GM21526 (cell line): ENCODE results near the gene LMNTD2.
A peak's percentile ranks its signal among the peaks of the same experiment; 100 is the strongest.

Experiments used
- ATAC-seq: cut with Tn5 transposase; IDR thresholded peaks from one replicate; pipeline ENCODE4 v1.9.1; 2021; ENCODE audit warnings: moderate library complexity; ENCODE audit not compliant: unreplicated experiment, low FRiP score

Gene LMNTD2

GRCh38 chr11:554428-555226, 5.9 kb downstream of the LMNTD2 start:
- ATAC-seq, result no peak

DNA sequence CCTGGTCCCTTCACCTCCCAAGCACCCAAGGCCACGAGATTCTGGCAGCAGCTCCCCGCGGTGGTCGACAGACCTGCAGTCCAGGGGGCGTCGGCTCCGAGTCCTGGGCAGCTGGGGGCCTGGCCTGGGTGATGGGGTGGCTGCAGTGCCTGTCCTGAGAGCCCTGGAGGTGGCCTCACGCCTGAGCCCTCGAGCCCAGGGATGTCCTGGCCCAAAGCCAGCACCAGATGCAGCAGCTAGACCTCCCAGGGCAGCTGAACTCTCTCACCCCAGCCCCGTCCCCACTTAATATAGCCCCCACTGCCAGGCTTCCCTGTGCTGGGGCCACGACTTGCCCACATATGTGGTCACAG, 6.6 kb downstream of the LMNTD2 start:
- no peak for ATAC-seq

- no peak for ATAC-seq
Measured at GRCh38 chr11:553083-553987, 7.2 kb downstream of the LMNTD2 start.

- no peak for ATAC-seq
Measured at GRCh38 chr11:551596-551995, 8.9 kb downstream of the LMNTD2 start.

GRCh38 chr11:551131-551530, 9.4 kb downstream of the LMNTD2 start:
- ATAC-seq, result no peak

DNA sequence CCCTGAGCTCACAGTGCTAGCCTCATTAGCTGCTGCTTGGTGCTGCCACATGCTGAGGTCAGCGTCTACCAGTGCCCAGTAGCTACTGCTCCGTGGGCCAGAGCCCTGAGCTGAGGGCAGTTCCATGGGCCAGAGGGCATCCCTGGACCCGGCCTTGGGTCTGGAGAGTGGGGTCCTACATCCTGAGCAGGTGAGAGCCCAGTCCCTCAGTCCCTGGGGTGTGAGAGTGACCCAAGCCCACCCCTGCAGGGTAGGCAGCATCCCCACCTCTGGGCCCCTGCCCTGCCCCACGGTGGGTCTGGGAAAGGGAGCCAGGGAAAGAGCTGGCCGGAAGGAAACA, 9.8 kb downstream of the LMNTD2 start:
- ATAC-seq, result no peak

- ATAC-seq, result no peak
Measured at GRCh38 chr11:550021-550745, 10.4 kb downstream of the LMNTD2 start.

DNA sequence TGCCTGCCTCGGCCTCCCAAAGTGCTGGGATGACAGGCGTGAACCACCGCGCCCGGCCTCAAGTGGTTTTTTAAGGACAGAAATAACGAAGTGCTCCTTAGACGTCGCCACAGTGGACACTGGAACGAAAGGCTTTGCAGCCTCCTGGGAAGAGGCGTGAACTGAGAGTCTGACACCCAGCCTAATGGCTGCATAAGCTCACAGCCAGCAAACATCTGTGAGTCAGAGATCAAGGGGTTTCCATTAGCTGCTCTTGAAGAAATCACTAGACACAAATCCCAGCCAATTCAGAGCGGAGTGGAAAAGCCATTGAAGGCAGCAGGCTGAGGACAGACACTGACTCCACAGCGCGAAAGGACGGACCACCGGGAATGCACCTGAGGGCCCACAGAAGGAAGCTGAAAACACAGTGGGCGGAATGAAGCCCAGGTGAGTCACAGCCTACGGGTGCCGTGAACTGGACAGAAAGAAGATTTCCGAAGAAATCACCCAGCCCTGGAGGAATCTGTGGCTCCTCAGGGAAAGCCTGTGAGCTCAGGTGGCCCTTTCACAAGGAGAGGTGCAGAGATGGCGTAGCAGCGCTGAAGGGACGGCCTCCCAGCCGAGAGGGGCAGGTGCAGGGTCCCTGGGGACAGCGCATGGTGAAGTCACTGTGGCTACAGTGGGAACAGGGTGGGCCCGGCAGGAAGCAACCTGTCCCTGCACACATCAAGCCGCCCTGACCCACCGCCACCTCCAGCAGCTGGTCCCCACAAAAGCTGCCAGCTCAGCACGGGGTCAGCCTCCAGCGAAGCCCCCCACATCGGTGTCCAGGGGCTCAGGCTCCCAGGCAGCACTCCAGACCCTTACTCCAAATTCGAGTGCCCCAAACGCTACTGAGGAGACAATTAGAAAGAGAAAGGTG, 11.6 kb downstream of the LMNTD2 start:
- ATAC-seq, result no peak

- ATAC-seq, result no peak
Measured at GRCh38 chr11:545171-545570, 15.4 kb downstream of the LMNTD2 start.

DNA sequence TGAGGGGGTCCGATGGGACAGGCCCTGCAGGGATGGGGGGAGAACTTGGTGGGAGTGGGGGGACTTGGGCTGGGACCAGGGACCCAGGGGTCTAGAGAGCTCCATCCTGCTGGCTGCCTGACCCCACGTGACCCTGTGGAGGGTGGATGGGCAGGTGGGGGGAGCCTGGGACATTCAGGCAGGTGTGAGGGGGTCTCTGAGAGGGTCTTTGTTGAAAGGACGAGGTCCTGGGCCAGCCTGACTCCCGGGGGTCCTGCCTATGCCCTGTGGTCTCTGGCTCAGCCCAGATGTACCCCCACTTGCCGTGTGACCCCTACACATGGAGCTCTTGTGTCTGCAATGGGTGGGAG, 15.7 kb downstream of the LMNTD2 start:
- ATAC-seq, result no peak

DNA sequence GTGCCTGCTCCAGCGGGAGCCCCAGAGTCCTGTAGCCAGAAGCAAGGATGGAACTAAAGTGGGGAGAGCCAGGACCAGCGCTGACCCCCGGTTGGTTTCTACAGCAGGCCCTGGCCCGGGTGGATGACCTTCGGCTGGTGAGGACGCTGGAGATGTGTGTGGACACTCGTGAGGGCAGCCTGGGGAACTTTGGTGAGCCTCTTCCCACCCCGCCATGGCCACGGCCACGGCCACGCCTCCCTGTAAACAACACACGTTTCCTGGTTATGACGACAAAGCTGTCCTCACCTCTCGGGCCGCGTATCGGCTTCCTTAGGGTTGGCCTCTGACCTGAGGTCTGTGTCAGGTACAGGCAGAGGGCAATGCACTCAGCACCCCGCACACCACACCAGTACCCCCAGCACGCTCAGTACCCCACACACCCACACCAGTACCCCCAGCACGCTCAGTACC, 19.1 kb downstream of the LMNTD2 start:
- no peak for ATAC-seq

GRCh38 chr11:540583-541432, 19.7 kb downstream of the LMNTD2 start:
- ATAC-seq, result no peak

DNA sequence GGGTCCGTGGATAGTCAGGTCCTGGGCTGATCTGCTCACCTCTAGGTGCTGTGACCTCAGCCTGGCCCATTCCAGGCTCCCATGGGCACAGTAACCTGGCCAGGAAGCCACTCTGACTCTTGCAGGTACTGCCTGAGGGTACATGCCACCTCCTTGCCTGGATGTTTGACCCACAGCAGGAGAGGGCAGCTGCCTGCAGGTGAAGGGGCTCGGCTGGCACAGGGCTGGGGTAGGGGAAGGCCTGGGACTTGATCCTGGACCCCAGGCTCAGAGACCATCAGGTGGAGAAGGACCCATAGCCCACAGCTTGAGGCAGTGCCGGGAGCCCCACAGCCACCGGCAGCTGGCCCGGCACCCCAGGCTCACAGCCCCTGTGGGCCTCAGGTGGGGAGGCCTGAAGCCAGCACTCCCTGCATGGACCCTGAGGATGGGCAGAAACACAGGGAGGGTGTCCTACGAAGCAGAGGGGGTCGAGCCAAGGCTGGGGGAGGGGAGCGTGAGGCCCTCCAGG, 20.5 kb downstream of the LMNTD2 start:
- no peak for ATAC-seq

GRCh38 chr11:538431-539051, 22.0 kb downstream of the LMNTD2 start:
- no peak for ATAC-seq

GRCh38 chr11:537622-538430, 22.7 kb downstream of the LMNTD2 start:
- no peak for ATAC-seq

DNA sequence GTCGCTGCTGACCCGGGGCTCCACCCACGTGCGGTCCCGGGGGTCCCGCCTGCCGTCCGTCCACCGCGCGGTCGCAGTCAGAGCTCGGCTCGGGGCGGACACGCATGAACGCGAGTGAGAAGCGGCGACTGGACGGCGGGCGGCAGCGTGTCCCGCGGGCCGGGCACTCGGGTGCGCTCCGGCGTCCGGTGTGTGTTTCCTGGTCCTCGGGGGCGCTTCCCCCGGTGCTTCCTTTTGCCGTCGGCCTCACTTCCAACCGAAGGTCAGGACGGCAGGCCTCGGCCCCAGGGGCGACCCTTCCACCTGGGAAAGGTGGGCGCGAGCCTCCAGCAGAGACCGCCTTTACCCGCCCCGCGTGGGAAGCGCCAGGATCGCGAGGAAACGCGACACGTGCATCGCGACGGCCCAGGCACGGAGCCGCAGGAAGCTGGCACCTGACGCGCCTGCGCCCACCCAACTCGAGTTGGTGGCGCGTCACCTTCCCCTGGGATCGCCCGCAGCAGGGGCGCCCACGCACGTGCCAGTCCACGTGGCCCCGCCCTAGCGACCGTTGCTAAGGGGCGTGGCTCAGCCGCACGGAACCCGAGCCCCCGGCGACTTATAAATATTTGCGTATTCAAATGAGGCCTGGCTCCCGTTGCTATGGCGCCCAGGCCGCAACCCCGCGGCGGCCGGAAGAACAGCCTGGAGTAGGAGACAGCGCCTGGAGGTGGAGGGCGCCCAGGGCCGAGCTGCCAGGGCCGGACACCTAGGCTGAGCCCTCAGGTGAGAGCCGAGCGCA, 23.5 kb downstream of the LMNTD2 start, which contains the start of gene LRRC56:
Gene LRRC56 (plus strand): TSS at position 687 of the 781 bp plus-strand sequence. CDS start 3,158 bp downstream, outside the sequence.
- ATAC-seq, result peak; percentile 48
